B cell (primary cell): ENCODE measurements around the gene TMEM87A. TPM values are rescaled to one million over a fixed set of nuclear protein-coding genes. Genes with fewer than 3 reads are reported as not detected.

Experiments used
- ATAC-seq: fragments of 200-7000 bp; cut with Tn5 transposase; one replicate; pipeline ENCODE4 v1.10.0; 2021; ENCODE audit warnings: low read depth, mild to moderate bottlenecking, moderate number of reproducible peaks, moderate library complexity
- CTCF ChIA-PET: fragments of 350-600 bp; sonication (Branson Sonifier 250); formaldehyde crosslinking; loops from one replicate; lab custom pipeline; 2021; ENCODE audit warnings: antibody characterized with exemption, inconsistent platforms; lab: Charles Lee
- POLR2A ChIA-PET: fragments of 350-600 bp; sonication (Branson Sonifier 250); formaldehyde crosslinking; loops from one replicate; lab custom pipeline; 2021; ENCODE audit warnings: antibody characterized with exemption; lab: Charles Lee
- DNase-seq: peaks from one replicate; pipeline ENCODE4 v3.0.0; 2013
- H2AFZ ChIP-seq: 2 replicates; pipeline ENCODE4 v1.6.1; 2012; ENCODE audit warnings: mild to moderate bottlenecking, low read depth, low read length; ENCODE audit not compliant: insufficient read depth, poor library complexity, severe bottlenecking
- H3K27ac ChIP-seq, 2 donors: 1 replicate in 1 of 2; 2 replicates in 1 of 2; pipeline ENCODE4 v1.5.1; 2012 to 2013; ENCODE audit warnings: low read length in 2 of 2, mild to moderate bottlenecking in 2 of 2, moderate library complexity in 1 of 2
- H3K27me3 ChIP-seq, 4 experiments: fragments of 200-600 bp in 1 of 4; sonication (generic) in 1 of 4; replicated peaks in 1 of 4; 1 replicate in 2 of 4; 2 replicates in 2 of 4; pipeline versions ENCODE4 v1.6.1 to v1.7.0; 2013 to 2016; ENCODE audit warnings: low read length in 3 of 4, mild to moderate bottlenecking in 2 of 4, mixed read lengths in 1 of 4, moderate library complexity in 1 of 4; ENCODE audit not compliant: insufficient read depth in 4 of 4, control insufficient read depth in 3 of 4; ENCODE audit errors: control extremely low read depth in 1 of 4
- H3K36me3 ChIP-seq, 2 experiments: replicated peaks in 1 of 2; 1 replicate in 1 of 2; 2 replicates in 1 of 2; pipeline versions ENCODE4 v1.6.1 to v1.7.1; 2013; ENCODE audit warnings: low read length in 1 of 2; ENCODE audit not compliant: insufficient read depth in 2 of 2, control insufficient read depth in 1 of 2; ENCODE audit errors: control extremely low read depth in 1 of 2, extremely low read depth in 1 of 2
- H3K4me1 ChIP-seq, 2 donors: fragments of 200-600 bp in 1 of 2; sonication (generic) in 1 of 2; 1 replicate in 1 of 2; 2 replicates in 1 of 2; pipeline versions ENCODE4 v1.5.1 to v1.6.1; 2013 to 2017; ENCODE audit warnings: low read length in 2 of 2; ENCODE audit not compliant: control insufficient read depth in 2 of 2, insufficient read depth in 2 of 2
- H3K4me2 ChIP-seq: replicated peaks from 2 replicates; pipeline ENCODE3; 2012; ENCODE audit warnings: mild to moderate bottlenecking, low read depth, low read length; ENCODE audit not compliant: poor library complexity, severe bottlenecking
- H3K4me3 ChIP-seq, 5 experiments: fragments of 200-600 bp in 1 of 5; sonication (generic) in 1 of 5; 1 replicate in 3 of 5; 2 replicates in 2 of 5; pipeline versions ENCODE4 v1.5.1 to v1.7.0; 2011 to 2016; ENCODE audit warnings: low read length in 4 of 5, mild to moderate bottlenecking in 4 of 5, low read depth in 2 of 5, control low read depth in 1 of 5, moderate library complexity in 1 of 5; ENCODE audit not compliant: insufficient read depth in 1 of 5; ENCODE audit errors: control extremely low read depth in 1 of 5, extremely low read depth in 1 of 5
- H3K79me2 ChIP-seq: fragments of 200-600 bp; sonication (generic); one replicate; pipeline ENCODE4 v1.6.0; 2016; ENCODE audit warnings: low read length; ENCODE audit not compliant: control insufficient read depth, insufficient read depth
- H3K9ac ChIP-seq: fragments of 200-600 bp; sonication (generic); 2 replicates; pipeline ENCODE4 v1.6.1; 2017; ENCODE audit warnings: mild to moderate bottlenecking, low read length, moderate library complexity
- H3K9me3 ChIP-seq, 3 donors: one replicate each; pipeline versions ENCODE4 v1.6.1 to v1.7.1; 2013; ENCODE audit warnings: low read length in 2 of 3; ENCODE audit not compliant: control insufficient read depth in 2 of 3, insufficient read depth in 1 of 3; ENCODE audit errors: control extremely low read depth in 1 of 3
- H4K20me1 ChIP-seq: 2 replicates; pipeline ENCODE4 v1.6.0; 2012; ENCODE audit warnings: mild to moderate bottlenecking, low read length; ENCODE audit not compliant: insufficient read depth, control insufficient read depth, poor library complexity, severe bottlenecking
- H3K27ac Mint-ChIP-seq: one replicate; pipeline ENCODE4 v1.8.0; 2021; ENCODE audit warnings: mixed read lengths
- H3K27me3 Mint-ChIP-seq: one replicate; pipeline ENCODE4 v1.8.0; 2021; ENCODE audit warnings: mixed read lengths
- H3K4me1 Mint-ChIP-seq: one replicate; pipeline ENCODE4 v1.8.0; 2021; ENCODE audit warnings: mixed read lengths
- H3K4me3 Mint-ChIP-seq: one replicate; pipeline ENCODE4 v1.8.0; 2021; ENCODE audit warnings: mixed read lengths
- H3K9me3 Mint-ChIP-seq: one replicate; pipeline ENCODE4 v1.8.0; 2022; ENCODE audit warnings: mixed read lengths; ENCODE audit not compliant: insufficient read depth
- EZH2 ChIP-seq: IDR thresholded peaks from 2 replicates; pipeline ENCODE4 v1.6.1; 2012; ENCODE audit warnings: borderline replicate concordance, low read depth, mild to moderate bottlenecking, moderate library complexity, low read length; ENCODE audit not compliant: insufficient read depth, poor library complexity, severe bottlenecking
- WGBS: methylation state at CpG from one replicate; pipeline ENCODE4 v1.1.5; 2013; ENCODE audit warnings: missing lambda C conversion rate; ENCODE audit not compliant: insufficient coverage; 5-methylcytosine and 5-hydroxymethylcytosine counted together
- intact Hi-C: fragments of 100-400 bp; cut with micrococcal nuclease; formaldehyde crosslinking; loops from one replicate; pipeline ENCODE4 v1.10.0; 2022
- polyA plus RNA-seq: library from polyadenylated mRNA; depleted of rRNA; stranded (reverse); fragments of >200 nt; gene quantifications from 2 replicates; pipeline ENCODE4 v1.2.3, GENCODE V29; 2012
- total RNA-seq, 2 donors: library from RNA; stranded (reverse); fragments of 120-200 nt in 1 of 2; gene quantifications; 1 replicate in 1 of 2; 2 replicates in 1 of 2; pipeline versions ENCODE4 v1.2.3 to v1.2.4, GENCODE V29; 2013 to 2022
- TF ChIP-seq, protein P1 (sequence below): fragments of 200-600 bp; IDR thresholded peaks from one replicate; pipeline ENCODE4 v1.8.0; 2022; ENCODE audit warnings: antibody characterized with exemption, mild to moderate bottlenecking

The TMEM87A gene
- total and polyA plus RNA-seq, 2 donors (not counting 1 experiment from before 2014, with no cell fraction given) = 14.5 to 61.5 TPM

GRCh38 chr15:42210696-42211095 lies 62.5 kb downstream of the TMEM87A start:
- no peaks in the 10 kb centered on the region for H3K27me3 ChIP-seq
- H2AFZ ChIP-seq = no peak overlapping the region
- H3K79me2 ChIP-seq = peaks cover 31% of the 10 kb centered on the region
- intact Hi-C loops = no loop called here
- 100% methylated on average over 3 of the region's 4 CpGs for WGBS
- ChIA-PET CTCF (interaction anchor here (0.7 kb wide), 2 partner anchors 9 to 594 kb away, joined by 3 to 4 read pairs; no protein-coding TSS in a partner anchor), POLR2A (no interaction called here)
- DNase-seq = no peak
- H3K27ac ChIP-seq = no peak overlapping the region
- Mint-ChIP-seq H3K27me3 (no peaks in the 10 kb centered on the region), H3K4me1 (peaks cover 23% of the 10 kb centered on the region), H3K9me3 (no peaks in the 10 kb centered on the region), H3K27ac (no peak overlapping the region), H3K4me3 (no peak overlapping the region)
- TF ChIP-seq, protein P1, sequence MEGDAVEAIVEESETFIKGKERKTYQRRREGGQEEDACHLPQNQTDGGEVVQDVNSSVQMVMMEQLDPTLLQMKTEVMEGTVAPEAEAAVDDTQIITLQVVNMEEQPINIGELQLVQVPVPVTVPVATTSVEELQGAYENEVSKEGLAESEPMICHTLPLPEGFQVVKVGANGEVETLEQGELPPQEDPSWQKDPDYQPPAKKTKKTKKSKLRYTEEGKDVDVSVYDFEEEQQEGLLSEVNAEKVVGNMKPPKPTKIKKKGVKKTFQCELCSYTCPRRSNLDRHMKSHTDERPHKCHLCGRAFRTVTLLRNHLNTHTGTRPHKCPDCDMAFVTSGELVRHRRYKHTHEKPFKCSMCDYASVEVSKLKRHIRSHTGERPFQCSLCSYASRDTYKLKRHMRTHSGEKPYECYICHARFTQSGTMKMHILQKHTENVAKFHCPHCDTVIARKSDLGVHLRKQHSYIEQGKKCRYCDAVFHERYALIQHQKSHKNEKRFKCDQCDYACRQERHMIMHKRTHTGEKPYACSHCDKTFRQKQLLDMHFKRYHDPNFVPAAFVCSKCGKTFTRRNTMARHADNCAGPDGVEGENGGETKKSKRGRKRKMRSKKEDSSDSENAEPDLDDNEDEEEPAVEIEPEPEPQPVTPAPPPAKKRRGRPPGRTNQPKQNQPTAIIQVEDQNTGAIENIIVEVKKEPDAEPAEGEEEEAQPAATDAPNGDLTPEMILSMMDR = no peak
- TF ChIP-seq EZH2 = no peak
- no peak overlapping the region for H3K9ac ChIP-seq
- no peak overlapping the region for H3K4me3 ChIP-seq
- ATAC-seq = no peak
- H3K9me3 ChIP-seq = no peaks in the 10 kb centered on the region
- no peak overlapping the region for H3K4me2 ChIP-seq
- peaks cover 8 to 33% of the 10 kb centered on the region in 2 experiments for H3K36me3 ChIP-seq
- peaks cover 20 to 22% of the 10 kb centered on the region in 2 donors for H3K4me1 ChIP-seq
- no peaks in the 10 kb centered on the region for H4K20me1 ChIP-seq
